Suppressor macrophage treated with lipopolysaccharide for 1 hour (primary cell): ENCODE data around the gene TNFRSF13B.
"Not testable (repeated sequence)": the region's sequence is repeated elsewhere in the genome, so short reads cannot be mapped to it uniquely, and the experiment has no call there.

Experiments
- DNase-seq, 3 donors: peaks; one replicate each; pipeline ENCODE4 v3.0.0-alpha.2; 2020 to 2022

Gene TNFRSF13B

GRCh38 chr17:16971458-16972338, at the start of gene TNFRSF13B:
TSS of gene TNFRSF13B (minus strand) at chr17:16972118. CDS start at chr17:16972075, 43 bp downstream.
- no peak for DNase-seq

DNA sequence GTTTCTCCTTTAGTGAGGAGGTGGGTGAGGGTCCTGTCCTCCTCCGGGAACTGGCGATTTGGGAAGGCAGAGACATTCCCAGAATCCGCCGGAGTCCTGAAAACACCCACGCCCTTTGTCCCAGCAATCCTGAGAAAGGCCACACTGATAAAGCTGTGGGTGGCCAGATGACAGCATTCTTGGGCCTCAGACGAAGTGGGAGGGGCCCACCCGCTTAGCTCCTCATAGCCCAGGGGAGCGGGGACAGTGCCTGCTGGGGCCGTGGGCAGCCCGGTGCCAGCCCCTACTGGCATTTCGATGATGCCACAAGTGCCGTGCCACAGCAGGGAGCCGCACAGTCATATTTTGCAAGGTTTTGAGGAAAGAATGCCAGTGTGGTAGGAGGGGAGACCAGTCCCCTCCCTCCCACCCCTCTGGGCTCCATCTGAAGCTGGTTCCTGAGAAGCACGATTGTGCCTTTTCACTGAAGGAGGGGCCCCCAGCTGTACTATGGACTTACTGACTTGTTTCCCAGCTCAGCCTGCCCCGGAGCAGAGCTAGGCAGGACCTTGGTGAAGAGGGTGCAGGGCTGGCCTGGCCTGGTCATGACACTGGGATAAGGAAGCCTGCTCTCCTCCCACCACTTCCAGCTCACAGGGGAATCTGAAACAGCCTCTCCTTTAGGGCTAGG, 49.4 kb upstream of the TNFRSF13B start:
- DNase-seq, result peak in 2 of 3 donors; percentile 31 to 33

- DNase-seq, result no peak
Measured at GRCh38 chr17:17020821-17021193, 48.9 kb upstream of the TNFRSF13B start.

DNA sequence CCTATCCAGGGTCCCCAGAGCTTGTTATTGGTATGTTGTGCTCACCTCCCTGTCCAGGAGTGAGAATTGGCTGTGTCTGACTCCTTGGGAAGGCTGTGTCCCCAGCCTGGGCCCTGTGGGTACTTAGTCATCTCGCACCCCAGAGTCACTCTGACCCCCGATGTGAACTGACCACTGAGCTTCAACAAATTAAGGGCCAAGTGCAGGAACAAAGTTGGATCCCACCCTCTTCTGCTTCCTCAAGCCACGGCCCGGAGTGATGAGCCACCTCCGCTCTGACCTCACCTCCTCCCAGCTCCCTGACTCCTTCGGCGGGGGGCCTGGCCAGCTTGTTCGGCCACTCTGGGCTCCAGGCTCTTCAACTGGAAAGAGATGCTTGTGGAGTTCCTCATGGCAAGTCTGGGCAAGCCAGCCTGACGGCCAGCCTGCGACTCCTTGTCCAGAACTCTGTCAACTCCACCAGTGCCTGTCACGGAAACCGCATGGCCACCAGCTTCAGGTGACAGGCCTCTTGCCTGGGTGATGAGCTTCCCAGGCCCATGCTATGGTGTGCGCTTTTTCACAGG, 48.1 kb upstream of the TNFRSF13B start:
- DNase-seq, result no peak

- DNase-seq, result no peak
Measured at GRCh38 chr17:17019430-17019762, 47.5 kb upstream of the TNFRSF13B start.

- DNase-seq, result no peak
Measured at GRCh38 chr17:17018612-17019429, 46.9 kb upstream of the TNFRSF13B start.

- DNase-seq, result no peak
Measured at GRCh38 chr17:17018021-17018441, 46.1 kb upstream of the TNFRSF13B start.

GRCh38 chr17:17017343-17018014, 45.6 kb upstream of the TNFRSF13B start:
- DNase-seq, result no peak

GRCh38 chr17:17016199-17017197, 44.6 kb upstream of the TNFRSF13B start:
- peak; percentile 17 to 48 (median 36) for DNase-seq

GRCh38 chr17:17015230-17015629, 43.3 kb upstream of the TNFRSF13B start:
- no peak for DNase-seq

GRCh38 chr17:17014748-17015124, 42.8 kb upstream of the TNFRSF13B start:
- DNase-seq, result not testable (repeated sequence)

GRCh38 chr17:17013828-17014747, 42.2 kb upstream of the TNFRSF13B start:
- not testable (repeated sequence) for DNase-seq

DNA sequence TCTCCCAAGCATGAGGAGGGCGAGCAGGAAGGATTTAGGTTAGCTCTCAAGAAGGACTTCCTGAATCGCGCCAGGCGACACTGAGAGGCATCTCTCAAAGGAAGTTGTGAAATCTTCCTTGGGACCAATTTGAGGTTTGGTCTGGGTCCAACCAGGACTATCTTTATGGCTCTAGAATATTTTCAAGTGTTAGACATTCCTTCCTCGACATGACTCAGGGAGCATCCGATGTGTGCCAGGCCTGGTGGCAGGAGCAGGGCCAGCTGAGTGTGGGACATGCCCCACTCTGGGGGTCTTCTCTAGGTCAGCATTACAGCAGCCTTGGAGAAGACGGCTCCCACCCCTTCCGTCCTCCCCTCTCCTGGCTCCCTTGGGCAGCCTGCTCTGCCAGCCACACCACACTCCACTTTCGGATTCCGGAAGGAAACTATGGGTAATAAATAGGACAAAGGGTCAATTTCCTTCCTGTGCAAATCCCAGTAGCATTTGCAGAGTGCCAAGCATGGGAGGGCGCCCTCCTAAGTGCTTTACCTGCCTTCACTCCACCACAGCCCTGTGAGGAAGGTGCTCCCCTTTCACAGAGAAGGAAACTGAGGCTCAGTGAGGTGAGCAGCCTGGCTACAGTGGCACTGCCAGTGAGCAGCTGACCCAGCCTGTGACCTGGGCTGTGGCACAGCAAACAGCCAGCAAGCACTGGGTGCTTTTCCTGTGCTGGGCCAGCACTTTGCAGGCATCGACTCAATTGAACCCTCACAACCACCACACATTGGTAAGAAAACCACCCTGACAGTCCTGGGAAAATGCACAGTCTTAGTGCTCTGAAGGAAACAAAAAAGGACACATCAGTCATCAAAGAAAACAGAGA, 39.4 kb upstream of the TNFRSF13B start:
- peak in 1 of 3 donors; percentile 32 for DNase-seq

GRCh38 chr17:17010545-17011034, 38.7 kb upstream of the TNFRSF13B start:
- not testable (repeated sequence) for DNase-seq

DNA sequence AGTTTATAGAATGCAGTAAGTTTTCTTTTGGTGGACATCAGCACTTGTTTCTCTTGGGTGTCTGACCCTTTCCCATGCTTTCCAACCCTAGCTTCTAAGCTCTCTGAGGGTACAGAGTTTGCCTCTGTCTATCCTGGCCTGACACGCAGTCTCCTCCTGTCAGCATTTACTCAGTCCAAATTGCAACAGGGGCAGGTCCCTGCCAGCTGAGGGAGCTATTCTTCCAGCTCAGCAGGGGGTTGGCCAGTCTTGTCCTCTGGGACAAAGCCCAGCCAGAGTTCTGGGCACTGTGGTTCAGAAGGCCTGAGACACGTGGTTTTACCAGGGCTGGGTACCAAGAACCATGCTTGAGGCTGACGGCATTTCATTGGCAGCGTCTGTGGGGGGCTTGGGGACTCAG, 38.1 kb upstream of the TNFRSF13B start:
- DNase-seq, result not testable (repeated sequence)

- not testable (repeated sequence) for DNase-seq
Measured at GRCh38 chr17:17008621-17009397, 36.9 kb upstream of the TNFRSF13B start.

- not testable (repeated sequence) for DNase-seq
Measured at GRCh38 chr17:17007891-17008290, 36.0 kb upstream of the TNFRSF13B start.
